Osteocyte (in vitro differentiated cells): ENCODE results near the gene MDP1. TPM values are rescaled to one million over a fixed set of nuclear protein-coding genes. Genes with fewer than 3 reads are reported as not detected.

Experiments used
- DNase-seq: peaks from one replicate; pipeline ENCODE4 v3.0.0; 2021; ENCODE audit warnings: mixed read lengths; ENCODE audit not compliant: unreplicated experiment; ENCODE audit errors: extremely low spot score
- H3K27ac Mint-ChIP-seq: one replicate; pipeline ENCODE4 v1.8.0; 2021; ENCODE audit warnings: mild to moderate bottlenecking, mixed read lengths; ENCODE audit not compliant: unreplicated experiment
- H3K27me3 Mint-ChIP-seq: one replicate; pipeline ENCODE4 v1.8.0; 2021; ENCODE audit warnings: mixed read lengths; ENCODE audit not compliant: unreplicated experiment
- H3K36me3 Mint-ChIP-seq: one replicate; pipeline ENCODE4 v1.8.0; 2021; ENCODE audit warnings: mixed read lengths; ENCODE audit not compliant: unreplicated experiment
- H3K4me1 Mint-ChIP-seq: one replicate; pipeline ENCODE4 v1.8.0; 2021; ENCODE audit warnings: mixed read lengths; ENCODE audit not compliant: unreplicated experiment
- H3K4me3 Mint-ChIP-seq: one replicate; pipeline ENCODE4 v1.8.0; 2021; ENCODE audit warnings: mild to moderate bottlenecking, moderate library complexity, mixed read lengths; ENCODE audit not compliant: unreplicated experiment
- H3K9me3 Mint-ChIP-seq: one replicate; pipeline ENCODE4 v1.8.0; 2021; ENCODE audit warnings: mixed read lengths; ENCODE audit not compliant: unreplicated experiment
- total RNA-seq: library from RNA; stranded (reverse); gene quantifications from 2 replicates; pipeline ENCODE4 v1.2.1, GENCODE V29; 2021
- TF ChIP-seq, protein P1 (sequence below): fragments of 200-600 bp; sonication (generic); IDR thresholded peaks from 2 replicates; pipeline ENCODE4 v1.5.0; 2021; ENCODE audit warnings: antibody characterized with exemption, mild to moderate bottlenecking, moderate library complexity

Gene MDP1
- total RNA-seq, 1 donor from 2014 or later: 25.4 TPM

GRCh38 chr14:24181371-24182077, 34.3 kb downstream of the MDP1 start:
- Mint-ChIP-seq H3K4me1 (no peaks in the 10 kb centered on the region), H3K4me3 (no peak overlapping the region), H3K27ac (no peak overlapping the region), H3K9me3 (no peaks in the 10 kb centered on the region), H3K27me3 (no peaks in the 10 kb centered on the region), H3K36me3 (peaks cover 22% of the 10 kb centered on the region)
- no peak for DNase-seq
- TF ChIP-seq, protein P1, sequence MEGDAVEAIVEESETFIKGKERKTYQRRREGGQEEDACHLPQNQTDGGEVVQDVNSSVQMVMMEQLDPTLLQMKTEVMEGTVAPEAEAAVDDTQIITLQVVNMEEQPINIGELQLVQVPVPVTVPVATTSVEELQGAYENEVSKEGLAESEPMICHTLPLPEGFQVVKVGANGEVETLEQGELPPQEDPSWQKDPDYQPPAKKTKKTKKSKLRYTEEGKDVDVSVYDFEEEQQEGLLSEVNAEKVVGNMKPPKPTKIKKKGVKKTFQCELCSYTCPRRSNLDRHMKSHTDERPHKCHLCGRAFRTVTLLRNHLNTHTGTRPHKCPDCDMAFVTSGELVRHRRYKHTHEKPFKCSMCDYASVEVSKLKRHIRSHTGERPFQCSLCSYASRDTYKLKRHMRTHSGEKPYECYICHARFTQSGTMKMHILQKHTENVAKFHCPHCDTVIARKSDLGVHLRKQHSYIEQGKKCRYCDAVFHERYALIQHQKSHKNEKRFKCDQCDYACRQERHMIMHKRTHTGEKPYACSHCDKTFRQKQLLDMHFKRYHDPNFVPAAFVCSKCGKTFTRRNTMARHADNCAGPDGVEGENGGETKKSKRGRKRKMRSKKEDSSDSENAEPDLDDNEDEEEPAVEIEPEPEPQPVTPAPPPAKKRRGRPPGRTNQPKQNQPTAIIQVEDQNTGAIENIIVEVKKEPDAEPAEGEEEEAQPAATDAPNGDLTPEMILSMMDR: no peak

- no peak overlapping the region for H3K27ac Mint-ChIP-seq
Observed at GRCh38 chr14:24179961-24180796, 35.7 kb downstream of the MDP1 start.

DNA sequence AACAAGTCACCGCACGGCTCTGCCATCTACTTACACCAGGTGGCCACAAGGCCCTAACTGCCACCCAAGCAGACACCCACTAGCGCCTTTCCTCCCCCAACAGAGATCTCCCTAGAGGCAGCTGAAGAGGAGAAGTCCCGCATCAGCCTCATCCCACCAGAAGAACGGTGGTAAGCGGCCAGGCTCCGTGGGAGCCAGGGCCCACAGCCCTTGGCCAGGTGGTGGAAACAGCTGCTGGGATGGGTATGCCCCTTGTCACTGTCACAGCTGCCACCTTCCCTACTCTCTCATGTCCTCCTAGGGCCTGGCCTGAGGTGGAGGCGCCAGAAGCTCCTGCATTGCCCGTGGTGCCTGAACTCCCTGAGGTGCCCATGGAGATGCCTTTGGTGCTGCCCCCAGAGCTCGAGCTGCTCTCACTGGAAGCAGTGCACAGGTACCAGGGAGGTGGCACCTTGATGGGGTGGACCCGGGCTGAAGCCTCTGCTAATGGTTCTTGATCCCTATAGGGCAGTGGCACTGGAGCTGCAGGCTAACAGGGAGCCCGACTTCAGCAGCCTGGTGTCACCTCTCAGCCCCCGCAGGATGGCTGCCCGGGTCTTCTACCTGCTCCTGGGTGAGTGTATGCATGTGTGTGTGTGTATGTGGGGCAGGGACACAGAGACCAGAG, 36.4 kb downstream of the MDP1 start:
- peaks cover 22% of the 10 kb centered on the region for H3K36me3 Mint-ChIP-seq
- H3K9me3 Mint-ChIP-seq: no peaks in the 10 kb centered on the region
- no peak overlapping the region for H3K4me3 Mint-ChIP-seq
- no peaks in the 10 kb centered on the region for H3K27me3 Mint-ChIP-seq
- TF ChIP-seq, protein P1: no peak
- H3K4me1 Mint-ChIP-seq: no peaks in the 10 kb centered on the region
- no peak for DNase-seq
- H3K27ac Mint-ChIP-seq: no peak overlapping the region

More at GRCh38 chr14:24179961-24180796, 35.7 kb downstream of the MDP1 start:
- Mint-ChIP-seq H3K36me3 (peaks cover 22% of the 10 kb centered on the region), H3K27me3 (no peaks in the 10 kb centered on the region), H3K4me1 (no peaks in the 10 kb centered on the region), H3K4me3 (no peak overlapping the region), H3K9me3 (no peaks in the 10 kb centered on the region)
- no peak for DNase-seq
- TF ChIP-seq, protein P1: no peak

GRCh38 chr14:24178399-24179178, 37.3 kb downstream of the MDP1 start:
- TF ChIP-seq, protein P1: no peak
- Mint-ChIP-seq H3K36me3 (peaks cover 21% of the 10 kb centered on the region), H3K4me1 (no peaks in the 10 kb centered on the region), H3K27ac (no peak overlapping the region), H3K4me3 (no peak overlapping the region), H3K27me3 (no peaks in the 10 kb centered on the region), H3K9me3 (no peaks in the 10 kb centered on the region)
- DNase-seq: no peak
